Left ventricle myocardium inferior (tissue), 1 donor: ENCODE results near the gene TAF1C. TPM values are rescaled to one million over a fixed set of nuclear protein-coding genes. Genes with fewer than 3 reads are reported as not detected.

ENCODE experiments used
- DNase-seq: peaks from one replicate; pipeline ENCODE4 v3.0.0-alpha.2; 2020
- H3K27ac ChIP-seq: fragments of 200-600 bp; replicated peaks from 2 replicates; pipeline ENCODE4 v1.8.0; 2021
- H3K27me3 ChIP-seq: fragments of 200-600 bp; 2 replicates; pipeline ENCODE4 v1.8.0; 2021; ENCODE audit warnings: low read depth
- H3K36me3 ChIP-seq: fragments of 200-600 bp; 2 replicates; pipeline ENCODE4 v1.8.0; 2021
- H3K4me1 ChIP-seq: fragments of 200-600 bp; 2 replicates; pipeline ENCODE4 v1.8.0; 2021
- H3K4me3 ChIP-seq: fragments of 200-600 bp; 2 replicates; pipeline ENCODE4 v1.8.0; 2021; ENCODE audit warnings: mild to moderate bottlenecking, moderate library complexity
- H3K9me3 ChIP-seq: fragments of 200-600 bp; replicated peaks from 2 replicates; pipeline ENCODE4 v1.8.0; 2021
- CTCF ChIP-seq: fragments of 200-600 bp; IDR thresholded peaks from 2 replicates; pipeline ENCODE4 v1.8.0; 2021; ENCODE audit warnings: antibody characterized with exemption, mild to moderate bottlenecking, borderline replicate concordance
- intact Hi-C: fragments of 100-400 bp; cut with micrococcal nuclease; formaldehyde crosslinking; loops from one replicate; pipeline ENCODE4 v1.11.0; 2022
- total RNA-seq: library from RNA; stranded (reverse); fragmentation: NEBNext Ultra II Directional; extraction: Animal tissue kit (Norgen Biotek cat#: 25700); gene quantifications from one replicate; pipeline ENCODE4 v1.2.1, GENCODE V29; 2021
- donor health status: DM: no; HTN: yes; CAD: no; lungs with severe emphysema.

TAF1C gene
- total RNA-seq, 1 donor from 2014 or later = 29.0 TPM

DNA sequence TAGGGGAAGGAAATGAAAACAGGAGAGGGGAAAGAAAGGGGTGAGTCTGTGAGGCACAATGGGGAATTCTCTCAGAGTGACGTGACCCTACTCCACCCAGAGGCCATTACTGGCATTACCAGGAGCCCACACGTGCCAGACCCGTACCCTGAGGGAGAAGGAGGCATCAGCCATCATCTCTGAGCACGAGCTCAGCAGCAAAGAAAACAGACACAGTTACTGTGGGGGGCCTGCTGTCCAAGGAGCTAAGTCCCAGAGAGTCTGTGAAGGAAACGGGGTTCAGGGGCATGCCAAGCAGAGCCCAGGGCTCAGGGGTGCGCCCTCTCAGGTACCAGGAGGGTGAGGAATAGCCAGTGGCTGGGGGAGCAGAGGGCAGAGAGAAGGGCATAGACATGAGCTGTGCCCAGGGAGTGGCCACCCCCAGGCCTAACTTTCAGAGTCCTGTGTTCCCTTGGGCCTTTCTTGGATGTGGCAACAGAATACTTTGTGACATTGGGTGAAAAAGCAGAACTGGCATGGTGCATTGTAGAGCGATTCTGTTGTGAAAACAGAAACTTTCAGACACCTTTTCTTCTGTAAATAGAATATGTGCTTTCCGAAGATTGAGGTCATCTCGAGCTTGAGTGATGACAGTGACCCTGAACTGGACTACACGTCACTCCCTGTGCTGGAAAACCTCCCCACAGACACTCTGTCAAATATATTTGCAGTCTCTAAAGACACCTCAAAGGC is 11.3 kb downstream of the TAF1C start:
- Histone ChIP-seq H3K27ac (peak overlapping the region; percentile 92), H3K27me3 (no peaks in the 10 kb centered on the region), H3K4me1 (peaks cover 59% of the 10 kb centered on the region), H3K4me3 (no peak overlapping the region), H3K36me3 (peaks cover 28% of the 10 kb centered on the region), H3K9me3 (no peaks in the 10 kb centered on the region)
- peak; percentile 72 for TF ChIP-seq CTCF
- intact Hi-C loops = no loop called here
- DNase-seq = no peak

DNA sequence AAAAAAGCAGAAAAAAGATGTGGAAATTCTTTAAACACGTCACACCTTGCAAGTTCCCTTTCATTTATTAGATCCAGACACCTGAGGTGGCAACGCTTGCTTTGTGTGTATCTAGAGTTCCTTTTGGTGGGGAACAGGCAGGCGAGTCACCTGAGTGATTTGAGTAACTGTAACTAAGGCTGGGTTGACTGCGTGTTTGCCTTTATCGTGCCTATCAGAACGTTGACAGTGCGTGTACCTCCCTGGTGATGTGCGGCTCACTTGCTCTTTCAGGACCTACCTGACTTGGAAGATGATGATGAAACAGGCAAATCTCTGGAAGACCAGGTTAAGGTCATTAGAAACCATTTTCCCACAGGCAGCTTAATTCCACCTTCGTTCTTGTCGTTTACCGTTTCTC is 12.5 kb downstream of the TAF1C start:
- Histone ChIP-seq H3K4me1 (peaks cover 47% of the 10 kb centered on the region), H3K4me3 (no peak overlapping the region), H3K9me3 (no peaks in the 10 kb centered on the region), H3K27me3 (no peaks in the 10 kb centered on the region), H3K36me3 (peaks cover 17% of the 10 kb centered on the region), H3K27ac (no peak overlapping the region)
- intact Hi-C loops = no loop called here
- TF ChIP-seq CTCF = no peak
- no peak for DNase-seq

DNA sequence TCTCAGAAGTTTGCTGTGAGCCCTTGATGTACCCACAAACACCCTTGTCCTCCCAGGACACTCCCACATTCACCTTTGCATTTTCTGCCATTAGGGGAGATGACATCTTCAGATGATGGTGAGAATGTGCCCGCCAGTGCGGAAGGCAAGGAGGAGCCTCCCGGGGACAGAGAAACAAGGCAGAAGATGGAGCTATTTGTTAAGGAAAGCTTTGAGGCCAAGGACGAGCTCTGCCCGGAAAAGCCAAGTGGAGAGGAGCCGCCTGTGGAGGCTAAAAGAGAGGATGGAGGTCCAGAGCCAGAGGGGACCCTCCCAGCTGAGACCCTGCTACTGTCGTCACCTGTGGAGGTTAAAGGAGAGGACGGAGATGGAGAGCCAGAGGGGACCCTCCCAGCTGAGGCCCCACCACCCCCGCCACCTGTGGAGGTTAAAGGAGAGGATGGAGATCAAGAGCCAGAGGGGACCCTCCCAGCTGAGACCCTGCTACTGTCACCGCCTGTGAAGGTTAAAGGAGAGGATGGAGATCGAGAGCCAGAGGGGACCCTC is 17.0 kb downstream of the TAF1C start:
- TF ChIP-seq CTCF = no peak
- H3K4me1 ChIP-seq = peaks cover 2% of the 10 kb centered on the region
- intact Hi-C loops = no loop called here

GRCh38 chr16:84166796-84167695 is 19.8 kb downstream of the TAF1C start:
- no peak for DNase-seq
- no peak for TF ChIP-seq CTCF
- intact Hi-C loops = no loop called here
- H3K36me3 ChIP-seq = no peaks in the 10 kb centered on the region
- H3K27ac ChIP-seq = no peak overlapping the region
- H3K4me3 ChIP-seq = no peak overlapping the region
- H3K9me3 ChIP-seq = no peaks in the 10 kb centered on the region
- no peaks in the 10 kb centered on the region for H3K4me1 ChIP-seq
- peaks cover 19% of the 10 kb centered on the region for H3K27me3 ChIP-seq

More for the DNA sequence above, 17.0 kb downstream of the TAF1C start:
- Histone ChIP-seq H3K27me3 (peaks cover 19% of the 10 kb centered on the region), H3K4me3 (no peak overlapping the region), H3K9me3 (no peaks in the 10 kb centered on the region), H3K27ac (no peak overlapping the region), H3K36me3 (no peaks in the 10 kb centered on the region)
- DNase-seq = no peak

- no peak for DNase-seq
- intact Hi-C loops = no loop called here
Observed at GRCh38 chr16:84165746-84166145, 21.1 kb downstream of the TAF1C start.

More at GRCh38 chr16:84165746-84166145, 21.1 kb downstream of the TAF1C start:
- TF ChIP-seq CTCF = no peak
- Histone ChIP-seq H3K9me3 (no peaks in the 10 kb centered on the region), H3K36me3 (no peaks in the 10 kb centered on the region), H3K4me3 (no peak overlapping the region), H3K27me3 (peaks cover 22% of the 10 kb centered on the region), H3K4me1 (no peaks in the 10 kb centered on the region), H3K27ac (no peak overlapping the region)
